BE2C (cell line): ENCODE results near the gene PCNT.

Source experiments
- DNase-seq: peaks from one replicate; pipeline ENCODE4 v3.0.0-alpha.2; 2020
- H3K27me3 ChIP-seq: fragments of 250-450 bp; sonication (Bioruptor Pico); 2 replicates; pipeline ENCODE4 v1.5.1; 2020; ENCODE audit warnings: mild to moderate bottlenecking
- H3K36me3 ChIP-seq: fragments of 250-450 bp; sonication (Bioruptor Pico); 2 replicates; pipeline ENCODE4 v1.5.1; 2020; ENCODE audit warnings: mild to moderate bottlenecking
- H3K4me1 ChIP-seq: fragments of 250-450 bp; sonication (Bioruptor Pico); 2 replicates; pipeline ENCODE4 v1.5.1; 2020
- H3K4me3 ChIP-seq: 2 replicates; pipeline ENCODE4 v1.5.1; 2011; ENCODE audit warnings: low read depth, low read length
- H3K9me3 ChIP-seq: fragments of 250-450 bp; sonication (Bioruptor Pico); 2 replicates; pipeline ENCODE4 v1.5.1; 2020
- CTCF ChIP-seq: IDR thresholded peaks from 2 replicates; pipeline ENCODE4 v1.5.1; 2012; ENCODE audit warnings: mild to moderate bottlenecking, low read depth, low read length

PCNT gene

GRCh38 chr21:46320331-46320801 is 3.6 kb upstream of the PCNT start:
- peaks cover 7% of the 10 kb centered on the region; the same call in 1 of the 2 replicates for H3K36me3 ChIP-seq
- no peaks in the 10 kb centered on the region for H3K27me3 ChIP-seq
- no peak for DNase-seq
- H3K9me3 ChIP-seq = no peaks in the 10 kb centered on the region
- H3K4me1 ChIP-seq = no peaks in the 10 kb centered on the region; the same call in 1 of the 2 replicates
- peak overlapping the region; percentile 99 for H3K4me3 ChIP-seq
- no peak for TF ChIP-seq CTCF

GRCh38 chr21:46322351-46323226 is 1.4 kb upstream of the PCNT start:
- DNase-seq = no peak
- no peaks in the 10 kb centered on the region for H3K9me3 ChIP-seq
- H3K36me3 ChIP-seq = peaks cover 6% of the 10 kb centered on the region
- H3K27me3 ChIP-seq = no peaks in the 10 kb centered on the region
- H3K4me1 ChIP-seq = no peaks in the 10 kb centered on the region; the same call in 1 of the 2 replicates
- H3K4me3 ChIP-seq = peak overlapping the region; percentile 99
- TF ChIP-seq CTCF = no peak

DNA sequence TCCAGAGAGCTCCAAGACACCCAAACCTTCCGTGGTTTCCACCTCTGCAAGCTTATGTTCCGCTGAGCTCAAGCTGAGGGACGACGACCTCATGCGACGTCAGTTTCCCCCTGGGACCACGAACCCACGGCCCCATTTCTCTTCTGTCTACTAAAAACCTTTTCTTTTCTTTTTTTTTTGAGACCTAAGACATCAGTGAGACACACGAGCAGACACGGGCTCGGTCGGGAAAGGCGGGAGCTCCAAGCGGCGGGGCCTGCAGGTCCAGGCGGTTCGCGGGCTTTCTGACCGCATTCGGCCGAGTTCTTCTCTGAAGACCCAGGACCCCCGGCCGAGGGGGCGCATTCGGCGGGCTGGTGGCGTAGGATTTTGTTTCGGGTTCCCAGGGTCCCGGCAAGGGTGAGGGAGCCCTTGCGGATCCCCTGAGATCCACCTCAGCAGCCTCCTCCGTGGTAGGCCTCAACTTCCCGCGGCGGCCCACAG is 688 bp upstream of the PCNT start:
- H3K4me3 ChIP-seq = peak overlapping the region; percentile 99
- TF ChIP-seq CTCF = no peak
- no peaks in the 10 kb centered on the region; the same call in 1 of the 2 replicates for H3K4me1 ChIP-seq
- no peak for DNase-seq
- no peaks in the 10 kb centered on the region for H3K9me3 ChIP-seq
- H3K36me3 ChIP-seq = peaks cover 9% of the 10 kb centered on the region
- no peaks in the 10 kb centered on the region for H3K27me3 ChIP-seq

DNA sequence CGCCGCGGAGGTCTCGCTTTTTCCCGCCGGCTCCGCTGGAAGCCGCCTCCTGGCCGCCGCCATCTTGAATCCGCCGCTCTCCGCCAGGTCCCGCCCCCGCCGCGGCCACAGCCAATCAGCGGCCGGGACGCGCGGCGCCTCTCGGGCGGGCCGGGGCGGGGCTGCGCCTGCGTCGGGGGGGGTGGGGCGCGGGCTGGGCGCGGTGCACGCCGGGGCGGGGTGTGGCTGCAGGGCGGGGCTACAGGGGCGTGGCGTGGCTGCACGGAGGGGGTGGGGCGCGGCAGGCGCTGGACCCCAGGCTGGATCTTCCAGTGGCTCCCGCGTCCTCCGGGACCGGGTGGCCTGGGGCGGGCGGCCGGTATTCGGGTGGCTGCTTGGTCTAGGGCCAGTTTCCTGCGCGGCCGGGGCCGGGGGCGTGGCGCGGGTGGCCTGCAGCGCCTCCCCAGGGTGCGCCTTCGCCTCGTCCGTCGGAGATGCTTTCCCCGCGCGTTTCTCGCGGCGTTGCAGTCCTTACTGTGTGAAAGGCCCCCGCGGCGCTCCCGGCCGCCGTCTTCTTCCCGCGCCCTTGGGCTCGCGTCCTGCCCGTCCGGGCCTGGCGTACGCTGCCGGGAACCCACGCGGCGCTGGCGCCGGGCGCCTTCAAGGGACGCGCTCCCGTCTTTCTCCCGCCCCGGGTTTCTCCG is 575 bp downstream of the PCNT start:
- peaks cover 10% of the 10 kb centered on the region for H3K36me3 ChIP-seq
- peak overlapping the region; percentile 99 for H3K4me3 ChIP-seq
- TF ChIP-seq CTCF = no peak
- no peaks in the 10 kb centered on the region for H3K4me1 ChIP-seq
- no peaks in the 10 kb centered on the region for H3K27me3 ChIP-seq
- no peaks in the 10 kb centered on the region for H3K9me3 ChIP-seq
- DNase-seq = peak; percentile 96

- Histone ChIP-seq H3K9me3 (no peaks in the 10 kb centered on the region), H3K36me3 (peaks cover 18% of the 10 kb centered on the region), H3K4me3 (peak overlapping the region; percentile 85), H3K27me3 (no peaks in the 10 kb centered on the region), H3K4me1 (no peaks in the 10 kb centered on the region)
- peak; percentile 40 for TF ChIP-seq CTCF
- DNase-seq = peak; percentile 87
Measured at GRCh38 chr21:46325073-46325912, 1.3 kb downstream of the PCNT start.
